Activated CD4-positive, CD25-positive, alpha-beta regulatory T cell treated with anti-CD3 and anti-CD28 coated beads, Interleukin-2, amount 50 U/mL, for 24 hours (primary cell): ENCODE measurements around the gene RAE1.

Experiments used
- ATAC-seq, 2 donors: fragments of 150-1000 bp; cut with Tn5 transposase; one replicate each; pipeline ENCODE4 v1.10.0; 2021; ENCODE audit warnings: mild to moderate bottlenecking in 1 of 2, moderate library complexity in 1 of 2

The RAE1 gene

DNA sequence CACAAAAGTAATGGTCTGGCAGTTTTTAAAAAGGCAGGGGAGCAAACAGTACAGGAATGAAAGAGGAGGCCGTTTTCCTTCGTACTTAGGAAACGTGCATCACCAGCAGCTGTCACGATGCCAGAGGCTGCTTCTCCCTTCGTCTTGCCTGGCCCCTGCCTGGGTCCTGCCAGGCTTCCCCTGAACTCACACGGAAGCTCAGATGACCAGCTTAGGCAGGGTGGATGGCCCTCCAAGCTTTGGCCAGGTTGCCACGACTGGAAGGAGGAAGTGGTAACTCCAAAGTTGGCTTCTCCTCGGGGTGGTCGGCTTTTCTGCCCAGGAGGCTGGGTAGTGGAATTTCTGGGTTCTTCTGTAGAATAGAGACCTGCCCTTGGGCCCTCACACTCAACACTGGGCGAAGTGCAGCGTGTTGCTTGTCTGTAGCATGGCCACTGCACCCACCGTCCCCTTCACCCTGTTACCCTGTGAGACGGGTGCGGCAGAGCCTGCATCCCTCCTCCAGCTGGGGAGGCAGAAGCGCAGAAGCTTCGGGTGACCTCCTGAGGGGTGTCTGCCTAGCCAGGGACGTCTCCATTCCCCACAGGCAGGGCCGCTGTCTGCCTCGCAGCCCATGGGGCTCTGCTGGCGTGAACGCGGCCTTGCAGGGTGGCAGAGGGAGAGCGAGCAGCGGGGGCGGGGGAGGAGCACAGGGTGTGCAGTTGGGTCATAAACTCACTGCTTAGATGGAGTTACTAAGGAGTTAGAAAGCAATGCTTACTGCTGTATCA lies 21.7 kb downstream of the RAE1 start:
- peak in 1 of 2 donors; percentile 7 for ATAC-seq

GRCh38 chr20:57374343-57374930 lies 23.4 kb downstream of the RAE1 start:
- no peak for ATAC-seq

DNA sequence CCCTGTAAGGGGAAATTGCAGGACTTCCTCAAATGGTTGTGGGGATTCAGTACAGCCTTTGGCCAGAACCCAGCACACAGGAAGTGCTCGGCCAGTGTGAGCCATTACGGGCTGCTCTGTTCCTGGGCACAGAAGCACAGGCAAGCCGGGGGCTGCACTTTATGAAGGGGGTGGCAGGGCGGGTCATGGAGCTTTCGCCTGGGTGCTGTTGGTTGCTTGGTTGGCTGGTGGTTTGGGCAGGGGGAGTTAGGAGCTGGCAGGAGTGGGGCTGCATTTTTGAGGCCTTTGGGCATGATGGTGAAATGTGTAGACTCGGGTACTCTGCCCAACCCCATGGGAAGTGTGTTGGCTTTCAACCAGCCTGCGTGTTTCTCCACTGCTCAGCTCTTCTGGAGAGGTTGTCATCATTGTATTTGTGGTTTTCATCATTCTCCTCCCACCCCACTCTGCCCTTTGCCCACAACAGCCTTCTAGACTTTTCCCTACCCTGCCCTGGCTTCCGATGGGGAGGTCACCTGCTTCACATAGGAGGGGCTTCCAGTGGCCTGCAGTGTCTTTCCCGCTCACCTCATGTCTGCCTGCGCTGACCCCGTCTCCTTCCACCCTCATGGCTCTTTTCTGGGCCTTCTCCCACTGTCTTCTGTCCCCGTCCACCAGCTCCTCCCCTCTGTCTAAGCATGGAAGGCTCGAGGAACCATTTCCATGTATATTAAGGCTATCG lies 24.0 kb downstream of the RAE1 start:
- ATAC-seq: no peak

GRCh38 chr20:57375652-57376230 lies 24.7 kb downstream of the RAE1 start:
- no peak for ATAC-seq

GRCh38 chr20:57377350-57377749 lies 26.3 kb downstream of the RAE1 start:
- no peak for ATAC-seq

DNA sequence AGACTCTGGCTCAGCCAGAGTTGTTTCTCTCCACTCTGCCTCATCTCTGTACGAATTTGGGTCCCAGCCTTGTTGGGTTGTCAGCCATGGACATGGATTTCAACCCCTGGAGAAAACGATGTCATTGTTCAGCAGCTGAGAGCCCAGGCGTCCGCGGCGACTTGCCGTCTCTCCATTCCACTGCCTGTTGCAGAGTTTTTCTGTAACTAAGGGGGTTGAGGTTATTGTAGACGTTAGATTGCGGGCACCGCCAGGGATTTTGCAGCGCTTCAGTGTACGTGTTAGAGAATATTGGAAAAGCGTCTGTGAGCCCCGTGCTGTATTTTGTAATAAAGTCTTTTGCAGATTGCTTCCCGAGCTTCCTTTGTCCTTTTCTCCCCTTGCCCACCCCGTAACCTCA lies 27.1 kb downstream of the RAE1 start:
- ATAC-seq: no peak

- peak in 1 of 2 donors; percentile 31 for ATAC-seq
Observed at GRCh38 chr20:57378646-57379262, 27.7 kb downstream of the RAE1 start.

GRCh38 chr20:57379263-57379647 lies 28.2 kb downstream of the RAE1 start:
- no peak for ATAC-seq

GRCh38 chr20:57380081-57380750 lies 29.2 kb downstream of the RAE1 start:
- no peak for ATAC-seq

GRCh38 chr20:57381596-57382503 lies 30.8 kb downstream of the RAE1 start:
- ATAC-seq: peak; percentile 62 to 73

- no peak for ATAC-seq
Observed at GRCh38 chr20:57382516-57382915, 31.5 kb downstream of the RAE1 start.

GRCh38 chr20:57383447-57384347 lies 32.6 kb downstream of the RAE1 start:
- no peak for ATAC-seq

- no peak for ATAC-seq
Observed at GRCh38 chr20:57384486-57384885, 33.4 kb downstream of the RAE1 start.

GRCh38 chr20:57384953-57385761 lies 34.1 kb downstream of the RAE1 start:
- ATAC-seq: no peak

DNA sequence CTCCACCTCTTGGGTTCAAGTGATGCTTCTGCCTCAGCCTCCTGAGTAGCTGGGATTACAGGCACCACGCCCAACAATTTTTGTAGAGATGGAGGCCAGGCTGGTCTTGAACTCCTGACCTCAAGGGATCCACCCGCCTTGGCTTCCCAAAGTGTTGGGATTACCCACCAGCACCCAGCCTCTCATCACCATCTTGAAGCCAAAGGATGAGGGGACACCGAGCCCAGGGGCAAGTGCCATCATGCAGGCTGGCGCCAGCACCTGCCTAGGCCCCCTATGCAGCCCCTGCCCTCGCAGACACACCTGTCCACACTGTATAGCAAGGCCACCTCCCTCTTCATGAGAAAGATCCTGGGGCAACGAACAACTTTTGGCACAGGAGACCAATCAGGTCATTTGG lies 34.9 kb downstream of the RAE1 start:
- ATAC-seq: no peak

- ATAC-seq: no peak
Observed at GRCh38 chr20:57386762-57387161, 35.7 kb downstream of the RAE1 start.

DNA sequence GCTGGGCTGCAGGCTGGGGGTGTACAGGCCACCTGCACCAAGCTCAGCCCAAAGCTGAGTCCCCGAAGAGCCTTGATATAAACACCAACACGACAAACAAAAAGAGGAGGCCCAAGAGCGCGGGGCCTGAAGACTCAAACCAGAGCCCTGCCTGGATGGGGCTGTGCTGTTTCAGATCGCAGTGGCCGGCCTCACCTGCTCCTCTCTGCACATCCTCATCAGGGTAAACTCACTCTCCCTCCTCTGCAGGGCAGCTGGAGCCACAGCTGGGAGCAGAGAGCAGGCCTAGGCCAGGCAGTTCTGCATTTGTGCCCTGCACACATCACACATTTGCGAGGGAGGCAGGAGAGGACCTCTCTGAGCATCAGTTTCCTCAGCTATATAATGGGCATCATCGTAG lies 36.4 kb downstream of the RAE1 start:
- ATAC-seq: no peak

- ATAC-seq: no peak
Observed at GRCh38 chr20:57387945-57388371, 36.9 kb downstream of the RAE1 start.

GRCh38 chr20:57388953-57389694 lies 38.1 kb downstream of the RAE1 start:
- peak; percentile 30 to 37 for ATAC-seq
